Liver (tissue), 9 donors: ENCODE data around the gene NAV2. TPM values are rescaled to one million over a fixed set of nuclear protein-coding genes. Genes with fewer than 3 reads are reported as not detected.
A peak's percentile ranks its signal among the peaks of the same experiment; 100 is the strongest.

Source experiments
- DNase-seq: peaks from one replicate; pipeline ENCODE4 v3.0.0-alpha.2; 2017; ENCODE audit warnings: low spot score
- H3K27ac ChIP-seq, 2 donors: one replicate each; pipeline ENCODE4 v1.7.0; 2013; ENCODE audit warnings: inconsistent platforms in 2 of 2, low read length in 2 of 2, control low read depth in 1 of 2, low read depth in 1 of 2, mild to moderate bottlenecking in 1 of 2
- H3K27me3 ChIP-seq, 4 donors: one replicate each; pipeline versions ENCODE4 v1.6.1 to v1.7.0; 2013; ENCODE audit warnings: low read length in 3 of 4, inconsistent platforms in 1 of 4, mild to moderate bottlenecking in 1 of 4, moderate library complexity in 1 of 4; ENCODE audit not compliant: control insufficient read depth in 4 of 4, insufficient read depth in 4 of 4
- H3K36me3 ChIP-seq, 4 donors: one replicate each; pipeline versions ENCODE4 v1.6.1 to v1.7.0; 2013; ENCODE audit warnings: low read length in 3 of 4, mild to moderate bottlenecking in 3 of 4, low read depth in 1 of 4, moderate library complexity in 1 of 4; ENCODE audit not compliant: control insufficient read depth in 4 of 4, insufficient read depth in 3 of 4
- H3K4me1 ChIP-seq, 4 donors: one replicate each; pipeline versions ENCODE4 v1.6.1 to v1.7.0; 2013; ENCODE audit warnings: low read length in 3 of 4, mild to moderate bottlenecking in 3 of 4, moderate library complexity in 1 of 4; ENCODE audit not compliant: control insufficient read depth in 4 of 4, insufficient read depth in 4 of 4
- H3K4me3 ChIP-seq, 3 donors: one replicate each; pipeline versions ENCODE4 v1.6.1 to v1.7.0; 2013; ENCODE audit warnings: low read length in 3 of 3, control low read depth in 1 of 3, low read depth in 1 of 3, mild to moderate bottlenecking in 1 of 3
- H3K9ac ChIP-seq, 2 donors: one replicate each; pipeline ENCODE4 v1.7.0; 2013; ENCODE audit warnings: low read length in 2 of 2, mild to moderate bottlenecking in 2 of 2, moderate library complexity in 2 of 2, control low read depth in 1 of 2, low read depth in 1 of 2
- H3K9me3 ChIP-seq, 4 donors: one replicate each; pipeline versions ENCODE4 v1.6.1 to v1.7.0; 2013; ENCODE audit warnings: low read length in 3 of 4; ENCODE audit not compliant: control insufficient read depth in 4 of 4
- ATF3 ChIP-seq: IDR thresholded peaks from 2 replicates; pipeline ENCODE4 v1.6.1; 2016; ENCODE audit warnings: antibody characterized with exemption
- CTCF ChIP-seq: fragments of 150-350 bp; IDR thresholded peaks from 2 replicates; pipeline ENCODE4 v1.5.1; 2017; ENCODE audit warnings: improper control_type of control experiment, low read depth, low read length; ENCODE audit not compliant: missing input control
- EGR1 ChIP-seq, 2 donors: IDR thresholded peaks; 2 replicates each; pipeline ENCODE4 v1.6.1; 2016 to 2018; ENCODE audit warnings: antibody characterized with exemption in 2 of 2, low read depth in 2 of 2
- FOXA1 ChIP-seq: IDR thresholded peaks from 2 replicates; pipeline ENCODE4 v1.6.1; 2016; ENCODE audit warnings: antibody characterized with exemption
- GABPA ChIP-seq, 2 donors: IDR thresholded peaks in 1 of 2; conservative IDR thresholded peaks in 1 of 2; 2 replicates each; pipeline ENCODE4 v1.6.1; 2016; ENCODE audit warnings: antibody characterized with exemption in 2 of 2, mild to moderate bottlenecking in 1 of 2, moderate library complexity in 1 of 2
- HNF4A ChIP-seq, 2 donors: conservative IDR thresholded peaks; 2 replicates each; pipeline ENCODE4 v1.6.1; 2016; ENCODE audit warnings: antibody characterized with exemption in 2 of 2, mild to moderate bottlenecking in 2 of 2
- JUND ChIP-seq, 2 donors: IDR thresholded peaks; 2 replicates each; pipeline ENCODE4 v1.6.1; 2016; ENCODE audit warnings: antibody characterized with exemption in 2 of 2
- MAX ChIP-seq: IDR thresholded peaks from 2 replicates; pipeline ENCODE4 v1.6.1; 2016; ENCODE audit warnings: antibody characterized with exemption
- NR2F2 ChIP-seq: IDR thresholded peaks from 2 replicates; pipeline ENCODE4 v1.6.1; 2016; ENCODE audit warnings: antibody characterized with exemption
- RAD21 ChIP-seq, 2 donors: IDR thresholded peaks; 2 replicates each; pipeline ENCODE4 v1.6.1; 2016; ENCODE audit warnings: antibody characterized with exemption in 2 of 2, mild to moderate bottlenecking in 2 of 2
- REST ChIP-seq: IDR thresholded peaks from 2 replicates; pipeline ENCODE4 v1.6.1; 2016; ENCODE audit warnings: antibody characterized with exemption, mild to moderate bottlenecking
- RXRA ChIP-seq, 2 donors: IDR thresholded peaks; 2 replicates each; pipeline ENCODE4 v1.6.1; 2017 to 2018; ENCODE audit warnings: antibody characterized with exemption in 2 of 2, mild to moderate bottlenecking in 1 of 2
- SP1 ChIP-seq: IDR thresholded peaks from 2 replicates; pipeline ENCODE4 v1.6.1; 2018; ENCODE audit warnings: antibody characterized with exemption, mild to moderate bottlenecking
- YY1 ChIP-seq: IDR thresholded peaks from 2 replicates; pipeline ENCODE4 v1.6.1; 2016; ENCODE audit warnings: antibody characterized with exemption, mild to moderate bottlenecking
- WGBS: extraction: QIAGEN DNeasy Blood & Tissue Kit; methylation state at CpG from one replicate; pipeline ENCODE4 v1.1.7; 2013; 5-methylcytosine and 5-hydroxymethylcytosine counted together
- polyA plus RNA-seq, 2 donors: library from polyadenylated mRNA; stranded (reverse) in 1 of 2; unstranded in 1 of 2; fragments of 200-250 nt in 1 of 2; fragments of >200 nt in 1 of 2; fragmentation: Nextera tagmentation in 1 of 2; extraction: Ambion mirVana in 1 of 2; gene quantifications; one replicate each; pipeline versions ENCODE4 v1.2.1 to v1.2.3, GENCODE V29; 2013 to 2015
- total RNA-seq, 2 donors: library from RNA; depleted of rRNA; stranded (reverse); fragments of >200 nt; gene quantifications; one replicate each; pipeline ENCODE4 v1.2.3, GENCODE V29; 2014
- donor health status: healthy.
- donor health status: healthy.
- donor health status: healthy.
- donor health status: healthy.
- donor health status: healthy.

NAV2 gene
- total and polyA plus RNA-seq, 4 donors, result 6.3 to 20.5 (median 11.6) TPM

- Histone ChIP-seq H3K27ac (no peak overlapping the region), H3K9me3 (peaks cover 0 to 5% (median 0%) of the 10 kb centered on the region in 4 donors), H3K36me3 (peaks cover 0 to 3% (median 0%) of the 10 kb centered on the region in 4 donors), H3K4me3 (no peak overlapping the region), H3K9ac (no peak overlapping the region), H3K27me3 (no peaks in the 10 kb centered on the region), H3K4me1 (peaks cover 2 to 14% (median 9%) of the 10 kb centered on the region in 4 donors)
- WGBS, result 86% methylated on average over 5 of the region's 5 CpGs
- no peak for DNase-seq
- no peak for TF ChIP-seq MAX
- no peak for TF ChIP-seq RAD21 (IDR thresholded peaks at IDR 0.05)
- no peak for TF ChIP-seq YY1
- no peak for TF ChIP-seq CTCF
- TF ChIP-seq REST, result no peak
Measured at GRCh38 chr11:19996571-19996970, 283.9 kb downstream of the NAV2 start.

- WGBS, result 65% methylated on average over 3 of the region's 3 CpGs
- DNase-seq, result no peak
- H3K36me3 ChIP-seq, result no peaks in the 10 kb centered on the region
- H3K27ac ChIP-seq, result peak overlapping the region; percentile 55 to 70
- H3K9ac ChIP-seq, result no peak overlapping the region
- TF ChIP-seq RXRA (IDR thresholded peaks at IDR 0.05) (no peak), NR2F2 (no peak), YY1 (no peak), CTCF (no peak), ATF3 (no peak), EGR1 (IDR thresholded peaks at IDR 0.05; ENCODE audit: low read depth in 2 of 2) (no peak), JUND (IDR thresholded peaks at IDR 0.05) (no peak), FOXA1 (no peak), MAX (no peak), GABPA (IDR thresholded peaks at IDR 0.05 in 1 of 2, conservative IDR thresholded peaks at IDR 0.05 in 1 of 2) (no peak), RAD21 (IDR thresholded peaks at IDR 0.05) (no peak), SP1 (no peak), HNF4A (conservative IDR thresholded peaks at IDR 0.05) (no peak)
- no peaks in the 10 kb centered on the region for H3K9me3 ChIP-seq
- H3K27me3 ChIP-seq, result no peaks in the 10 kb centered on the region
- H3K4me3 ChIP-seq, result no peak overlapping the region
- peaks cover 2 to 30% (median 21%) of the 10 kb centered on the region in 4 donors for H3K4me1 ChIP-seq
Measured at GRCh38 chr11:20000022-20000350, 287.3 kb downstream of the NAV2 start.
